Activated T-cell treated with anti-CD3 and anti-CD28 coated beads, Interleukin-2, amount 50 U/mL, for 1 hour (primary cell): Measurements from ENCODE around the gene TRIP6.
"Not testable (repeated sequence)": the region's sequence is repeated elsewhere in the genome, so short reads cannot be mapped to it uniquely, and the experiment has no call there.

ENCODE experiments used
- DNase-seq: peaks from one replicate; pipeline ENCODE4 v3.0.0-alpha.2; 2020

TRIP6 gene

DNA sequence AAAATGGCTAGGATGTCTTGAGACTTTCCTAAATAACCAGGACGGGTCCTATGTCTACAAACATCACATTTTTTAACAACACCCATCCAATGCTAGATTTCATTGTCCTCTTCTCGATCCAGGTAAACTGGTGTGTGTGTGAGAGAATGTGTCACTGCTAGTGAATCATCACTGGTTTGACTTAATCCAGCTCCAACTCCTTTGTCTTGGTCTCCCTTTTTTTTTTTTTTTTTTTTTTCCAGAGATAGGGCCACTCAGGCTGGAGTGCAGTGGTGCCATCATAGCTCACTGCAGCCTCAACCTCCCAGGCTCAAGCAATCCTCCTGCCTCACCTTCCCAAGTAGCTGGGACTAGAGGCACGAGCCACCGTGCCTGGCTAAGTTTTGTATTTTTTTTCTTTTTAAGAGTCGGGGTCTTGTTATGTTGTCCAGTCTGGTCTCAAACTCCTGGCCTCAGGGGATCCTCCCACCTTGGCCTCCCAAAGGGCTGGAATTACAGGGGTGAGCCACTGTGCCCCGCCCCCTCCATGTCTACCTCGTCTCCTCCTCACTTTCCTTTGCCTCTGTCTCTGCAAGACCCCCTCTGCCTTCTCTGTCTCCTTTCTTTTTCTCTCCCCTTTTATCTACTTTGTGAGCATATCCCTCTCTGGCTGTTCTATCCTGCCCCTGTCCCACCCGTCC, 24.5 kb downstream of the TRIP6 start:
- no peak for DNase-seq

DNA sequence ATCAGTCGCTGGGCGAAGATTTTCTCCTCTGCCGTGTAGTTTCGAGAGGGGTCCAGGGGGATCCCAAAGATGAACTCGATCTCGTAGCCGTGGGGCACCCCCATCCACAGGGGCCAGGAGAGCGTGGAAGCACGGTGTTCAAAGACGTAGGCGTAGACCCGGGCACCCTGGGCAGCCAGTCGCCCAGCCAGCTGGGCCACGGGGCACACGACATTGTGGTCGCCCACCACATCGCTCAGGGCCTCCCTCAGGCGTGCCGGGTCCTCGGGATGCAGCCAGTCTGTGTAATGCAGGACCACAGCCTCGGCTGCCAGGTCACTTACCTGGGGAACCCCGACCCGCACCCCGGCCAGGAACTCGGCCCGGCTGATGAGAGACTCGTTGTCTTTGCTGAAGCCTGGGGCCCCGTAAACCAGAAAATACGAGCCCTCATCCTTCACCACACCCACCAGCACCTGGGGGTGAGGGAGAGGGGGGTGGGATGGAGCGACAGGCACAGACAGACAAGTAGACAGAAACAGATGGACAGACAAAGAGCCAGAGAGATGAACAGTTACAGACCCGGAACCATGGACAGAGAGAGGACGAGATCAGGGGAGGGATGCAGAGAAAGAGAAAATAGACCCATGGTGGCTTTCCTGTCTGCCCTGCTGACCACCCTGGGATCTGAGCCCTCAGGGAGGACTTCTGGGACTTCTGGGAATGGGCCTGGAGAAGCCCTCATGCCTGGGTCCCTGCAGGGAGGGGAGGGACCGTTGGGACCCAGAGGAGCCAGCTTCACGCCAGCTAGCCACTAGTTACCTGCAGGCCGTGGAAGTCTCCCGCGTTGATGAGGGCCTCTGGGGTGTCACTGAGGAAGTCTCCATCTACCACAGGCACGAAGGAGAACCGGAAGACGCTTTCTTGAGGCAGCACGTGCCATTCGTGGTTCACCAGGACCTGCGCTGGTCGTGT, 25.5 kb downstream of the TRIP6 start:
- no peak for DNase-seq

DNA sequence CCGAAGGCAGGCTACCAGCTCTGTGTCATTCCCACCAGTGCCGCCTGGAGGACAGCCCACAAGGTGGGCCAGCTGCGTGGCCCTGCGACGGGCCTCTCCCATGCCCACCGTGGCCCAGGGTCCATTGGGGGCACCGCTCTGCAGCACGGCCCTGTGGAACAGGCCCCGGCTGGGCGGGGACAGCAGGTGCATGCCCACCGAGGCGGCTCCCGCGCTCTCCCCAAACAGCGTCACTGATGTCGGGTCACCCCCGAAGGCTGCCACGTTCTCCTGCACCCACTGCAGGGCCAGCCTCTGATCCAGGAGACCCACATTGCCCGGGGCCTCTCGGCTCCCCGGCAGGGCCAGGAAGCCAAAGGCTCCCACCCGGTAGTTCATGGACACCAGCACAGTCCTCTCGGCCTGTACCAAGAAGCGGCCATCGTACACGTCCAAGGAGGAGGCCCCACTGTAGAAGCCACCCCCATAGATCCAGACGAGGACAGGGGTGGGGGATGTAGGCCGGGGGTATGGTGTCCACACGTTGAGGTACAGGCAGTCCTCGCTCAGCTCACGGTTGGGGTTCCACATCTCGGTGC, 26.2 kb downstream of the TRIP6 start:
- no peak for DNase-seq

DNA sequence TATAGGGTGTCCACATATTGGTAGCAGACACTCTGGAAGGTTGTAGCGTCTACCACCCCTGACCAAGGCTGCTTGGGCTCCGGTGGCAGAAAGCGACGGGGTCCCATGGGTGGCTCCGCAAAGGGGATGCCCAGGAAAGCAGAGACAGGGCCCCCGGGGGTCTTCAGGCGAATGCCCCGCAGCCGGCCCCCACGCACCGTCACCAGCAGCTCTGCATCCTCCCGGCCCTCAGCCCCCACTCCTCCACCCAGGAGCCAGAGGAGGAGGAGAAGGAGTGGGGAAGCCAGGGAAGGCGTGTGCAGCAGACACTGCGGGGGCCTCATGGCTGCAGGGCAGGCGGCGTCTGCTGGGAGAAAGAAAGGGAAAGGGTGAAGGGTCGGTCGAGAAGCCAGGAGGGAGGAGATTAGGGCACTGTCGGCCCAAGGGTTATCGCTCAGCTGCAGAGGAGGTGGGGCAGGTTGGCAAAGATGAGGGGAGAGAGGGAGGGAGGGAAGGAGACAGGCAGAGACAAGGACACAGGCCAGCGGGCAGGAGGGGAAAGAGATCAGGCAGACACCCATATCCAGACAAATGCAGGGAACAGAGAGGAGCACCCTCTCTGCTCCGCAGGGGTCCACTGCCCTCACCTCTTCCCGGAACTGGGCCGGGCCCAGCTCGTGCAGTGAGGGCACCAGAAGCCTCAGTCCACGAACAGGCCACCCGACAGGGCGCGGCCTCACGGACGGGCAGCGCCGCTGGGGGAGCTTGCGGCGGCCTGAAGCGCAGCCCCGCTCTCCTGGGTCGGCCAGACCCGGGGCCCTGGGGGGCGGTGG, 26.9 kb downstream of the TRIP6 start:
- peak; percentile 20 for DNase-seq

DNA sequence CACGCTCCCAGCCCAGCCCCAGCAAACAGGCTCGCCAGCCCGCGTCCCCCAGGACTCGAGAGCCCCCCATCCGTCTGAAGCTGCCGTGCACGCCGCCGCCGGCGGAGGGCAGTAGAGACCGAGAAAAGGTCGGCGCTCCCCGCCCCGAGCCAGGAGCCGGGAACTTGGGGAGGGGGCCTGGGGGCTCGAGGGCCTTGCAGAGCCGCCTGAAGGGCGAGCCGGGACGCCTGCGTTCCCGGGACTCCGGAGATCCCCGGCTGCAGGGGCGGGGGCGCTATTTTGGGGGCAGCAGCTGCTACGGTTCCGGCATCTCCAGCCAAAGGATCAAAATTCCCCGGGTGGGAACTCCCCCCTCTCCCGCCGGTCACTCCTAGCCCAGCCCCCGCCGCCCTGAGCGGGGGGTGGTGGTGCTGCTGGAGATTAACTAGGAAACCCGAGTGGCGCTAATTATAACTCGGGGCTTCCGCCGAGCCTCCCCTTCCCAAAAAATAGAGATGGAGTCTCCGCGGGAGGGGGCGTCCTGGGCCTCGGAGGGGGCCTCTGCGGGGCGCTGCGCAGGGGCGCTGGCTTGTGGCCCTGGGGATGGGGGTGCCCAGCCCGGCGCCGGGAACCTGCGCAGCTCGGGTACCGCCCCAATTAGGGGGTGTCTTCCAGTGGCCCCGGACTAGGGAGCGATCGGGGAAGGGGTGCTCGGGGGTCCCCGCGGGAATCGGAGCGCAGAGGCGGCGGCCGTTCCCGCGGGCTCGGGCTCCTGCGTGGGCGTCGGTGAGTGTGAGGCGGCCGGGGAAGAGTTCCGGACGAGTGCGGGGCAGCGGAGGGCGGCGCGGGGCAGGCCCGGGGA, 27.9 kb downstream of the TRIP6 start:
- DNase-seq = peak; percentile 76

DNA sequence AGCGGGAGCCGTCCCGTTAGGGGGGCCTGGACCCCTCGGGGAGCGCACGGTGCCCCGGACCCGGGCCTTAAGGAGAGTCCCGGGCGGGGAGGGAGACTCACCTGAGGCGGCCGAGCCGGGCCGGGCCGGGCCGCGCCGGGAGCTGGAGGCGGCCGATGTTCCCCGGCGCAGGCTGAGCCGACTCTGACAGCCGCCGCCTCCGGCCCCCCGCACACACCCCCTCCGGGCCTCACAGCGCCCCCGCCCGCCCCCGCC, 28.4 kb downstream of the TRIP6 start, which contains the start of gene ACHE:
TSS of gene ACHE (minus strand) at position 188 of the 255 bp plus-strand sequence. CDS start 1,656 bp downstream, outside the sequence.
- peak; percentile 50 for DNase-seq

DNA sequence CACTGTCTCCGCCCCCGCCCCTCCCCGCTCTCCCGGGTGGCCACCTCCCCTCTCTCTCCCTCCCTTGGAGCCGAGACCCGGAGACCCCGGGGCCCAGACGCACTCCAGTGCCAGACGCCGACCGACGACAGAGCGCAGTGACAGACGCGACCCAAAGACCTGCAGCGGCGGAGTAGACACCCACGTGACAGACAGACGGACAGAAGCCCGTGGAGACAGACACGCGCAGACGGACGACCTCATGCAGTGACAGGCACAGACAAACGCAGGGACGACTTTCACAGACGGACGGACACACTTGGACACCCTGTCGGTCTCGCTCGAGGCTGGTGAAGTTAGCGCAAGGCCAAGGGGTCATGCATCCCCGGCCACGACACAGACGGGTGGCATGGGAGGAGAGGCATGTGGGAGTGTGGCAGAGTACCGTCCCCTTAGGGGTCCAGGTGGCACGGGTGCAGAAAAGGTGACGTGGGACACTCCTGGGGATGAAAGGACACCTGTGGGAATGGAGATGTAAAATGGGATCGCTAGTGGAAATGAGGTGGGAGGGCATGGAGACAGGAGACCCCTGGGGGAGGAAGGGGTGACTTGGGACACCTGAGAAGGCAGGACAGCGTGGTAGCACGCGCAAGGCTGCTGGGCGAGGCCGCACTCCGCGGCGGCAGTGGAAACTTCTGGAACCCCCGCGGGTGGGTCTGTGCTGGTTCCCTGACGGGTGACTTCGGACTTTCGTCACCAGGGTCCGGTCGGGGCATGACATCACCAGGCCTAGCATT, 29.0 kb downstream of the TRIP6 start:
- no peak for DNase-seq

DNA sequence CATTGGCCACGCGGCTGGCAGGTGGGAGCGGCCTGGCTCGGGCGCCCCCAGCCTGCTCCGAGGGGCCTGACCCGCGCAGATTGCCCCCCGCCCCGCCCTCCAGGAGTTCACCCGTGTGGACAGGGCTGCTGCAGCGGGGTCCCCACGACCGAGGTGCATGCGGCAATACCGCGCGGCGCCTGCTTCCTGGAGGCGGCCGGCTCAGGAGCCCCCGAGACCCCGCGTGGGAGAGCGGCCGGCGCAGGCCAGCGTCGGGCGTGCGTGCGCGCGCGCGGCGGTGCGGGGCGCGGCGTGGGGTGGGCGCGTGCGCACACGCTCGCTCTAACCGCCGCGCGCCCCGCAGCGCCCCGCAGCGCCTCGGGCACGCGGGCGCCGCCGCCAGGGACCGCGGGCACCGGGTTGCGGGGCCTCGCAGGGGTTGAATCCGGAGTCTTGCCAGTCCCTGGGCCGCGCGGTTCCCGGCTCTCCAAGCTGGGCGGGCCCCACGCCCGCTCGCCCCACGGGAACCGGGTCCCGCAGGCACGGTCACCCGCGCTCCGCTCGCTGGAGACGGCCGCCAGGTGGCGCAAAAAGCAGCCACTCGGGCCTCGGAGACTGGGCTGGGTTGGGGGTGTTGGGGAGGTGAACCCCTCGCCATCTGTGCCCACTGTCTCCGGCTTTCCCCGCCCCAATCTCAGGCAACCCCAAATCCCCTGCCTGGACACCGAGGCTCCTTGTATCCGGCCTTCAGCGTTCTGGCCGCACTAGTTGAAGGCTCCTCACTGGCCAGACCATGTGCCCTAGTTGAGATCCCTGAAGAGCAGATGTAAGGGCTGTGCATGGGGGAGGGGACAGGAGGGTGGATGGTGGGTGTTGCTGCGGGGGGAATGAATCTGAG, 29.8 kb downstream of the TRIP6 start:
- DNase-seq = peak; percentile 60

DNA sequence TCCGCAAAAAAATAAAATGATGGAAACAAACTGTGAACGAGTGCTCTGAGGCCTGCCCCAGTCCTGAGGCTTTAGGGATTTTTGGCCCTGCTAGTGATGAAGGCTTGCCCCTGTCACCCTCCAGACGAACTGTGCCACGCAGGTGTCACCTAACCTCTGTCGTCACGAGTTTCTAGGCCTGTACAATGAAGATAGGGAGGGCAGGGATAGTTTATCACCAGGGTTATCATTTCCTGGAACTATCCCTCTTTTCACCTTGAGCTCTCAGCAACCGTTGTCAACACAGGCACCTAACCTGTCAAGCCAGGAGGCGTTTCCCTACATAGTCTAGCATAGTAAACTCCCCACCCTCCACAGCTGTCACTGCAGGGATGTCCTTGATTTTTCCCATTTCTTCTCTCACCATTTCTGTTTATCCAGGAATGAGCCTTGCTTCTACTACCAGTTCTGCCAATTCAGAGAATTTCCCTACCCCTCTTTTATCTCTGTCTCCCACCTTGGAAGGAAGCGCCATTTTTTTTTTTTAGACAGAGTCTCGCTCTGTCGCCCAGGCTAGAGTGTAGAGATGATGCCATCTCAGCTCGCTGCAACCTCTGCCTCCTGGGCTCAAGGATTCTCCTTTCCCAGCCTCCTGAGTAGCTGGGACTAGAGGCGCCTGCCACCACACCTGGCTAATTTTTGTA, 30.7 kb downstream of the TRIP6 start:
- DNase-seq = no peak

DNA sequence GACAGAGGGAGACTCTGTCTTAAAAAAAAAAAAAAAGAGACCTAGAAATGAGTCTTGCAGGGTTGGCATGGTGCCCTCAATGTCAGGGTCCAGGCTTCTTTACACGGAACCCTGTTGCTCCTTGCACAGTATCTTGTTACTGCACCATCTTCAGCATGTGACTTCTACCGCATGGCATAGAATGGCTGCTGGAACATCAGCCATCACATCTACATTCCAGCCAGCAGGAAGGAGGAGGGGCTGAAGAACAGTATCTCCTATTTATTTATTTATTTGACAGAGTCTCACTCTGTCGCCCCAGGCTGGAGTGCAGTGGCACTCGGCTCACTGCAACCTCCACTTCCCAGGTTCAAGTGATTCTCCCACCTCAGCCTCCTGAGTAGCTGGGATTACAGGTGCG, 32.2 kb downstream of the TRIP6 start:
- DNase-seq = no peak

DNA sequence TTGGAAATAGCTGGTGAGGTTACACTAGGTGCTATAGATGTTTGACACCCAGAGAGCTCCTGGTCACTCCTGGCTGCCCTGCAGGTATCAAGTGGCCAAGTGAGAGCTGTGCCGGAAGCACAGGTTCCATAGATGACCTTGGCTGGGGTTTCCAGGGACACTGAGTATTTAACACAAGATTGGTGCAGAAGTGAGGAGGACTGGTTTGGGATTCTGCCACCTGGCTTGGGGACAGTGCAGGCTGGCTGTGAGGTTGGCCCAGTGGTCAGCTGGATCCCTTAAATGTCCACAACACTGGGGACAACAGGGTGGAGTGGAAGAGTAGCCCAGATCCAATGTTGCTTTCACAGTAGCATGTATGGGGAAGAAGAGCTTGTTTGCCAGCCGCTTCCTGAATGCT, 33.8 kb downstream of the TRIP6 start:
- no peak for DNase-seq

DNA sequence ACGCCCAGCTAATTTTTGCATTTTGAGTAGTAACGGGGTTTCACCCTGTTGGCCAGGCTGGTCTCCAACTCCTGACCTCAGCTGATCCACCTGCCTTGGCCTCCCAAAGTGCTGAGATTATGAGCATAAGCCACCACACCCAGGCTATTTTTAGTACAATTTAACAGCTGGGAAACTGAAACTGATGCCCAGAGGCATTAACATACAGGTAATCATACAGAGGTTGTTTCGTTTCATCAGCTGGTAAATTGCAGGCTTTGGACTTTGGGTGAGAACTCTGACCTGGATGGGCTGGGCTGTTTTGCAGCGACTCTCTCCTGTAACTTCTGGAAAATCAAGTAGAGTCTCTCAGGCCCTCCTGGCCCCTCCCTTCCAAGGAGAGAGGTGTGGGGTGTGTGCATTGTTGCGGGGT, 34.7 kb downstream of the TRIP6 start:
- DNase-seq = no peak

DNA sequence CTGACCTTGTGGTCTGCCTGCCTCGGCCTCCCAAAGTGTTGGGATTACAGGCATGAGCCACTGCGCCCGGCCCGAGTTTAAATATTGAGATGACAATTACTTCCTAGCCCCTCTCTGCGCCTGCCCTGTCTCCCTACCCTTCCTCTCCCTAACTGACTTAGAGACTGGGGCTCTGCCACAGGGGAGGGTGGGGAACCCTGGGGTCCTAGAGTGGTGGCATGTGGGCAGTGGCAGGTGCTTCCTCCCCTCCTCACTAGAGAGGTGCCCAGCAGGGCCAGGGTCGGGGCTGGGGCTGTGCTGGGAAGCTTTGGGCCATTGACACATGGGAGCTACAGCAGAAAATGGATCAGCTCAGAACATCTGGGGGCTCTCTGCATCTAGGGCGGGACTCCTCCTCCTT, 35.5 kb downstream of the TRIP6 start:
- DNase-seq = no peak

DNA sequence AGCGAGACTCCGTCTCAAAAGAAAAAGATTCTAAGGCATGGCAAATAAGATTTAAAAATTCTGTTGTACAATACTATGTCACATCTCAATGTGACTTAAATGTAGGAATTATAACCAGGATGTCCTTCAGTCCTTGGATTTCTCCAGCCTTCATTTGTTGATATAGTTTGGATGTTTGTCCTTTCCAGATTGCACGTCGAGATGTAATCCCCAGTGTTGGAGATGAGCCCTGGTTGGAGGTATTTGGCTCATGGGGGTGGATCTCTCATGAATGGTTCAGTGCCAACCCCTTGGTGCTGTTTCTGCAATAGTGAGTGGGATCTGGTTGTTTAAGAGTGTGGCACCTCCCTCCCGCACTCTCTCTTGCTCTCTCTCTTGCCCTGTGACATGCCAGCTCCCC, 41.3 kb downstream of the TRIP6 start:
- DNase-seq = no peak

DNA sequence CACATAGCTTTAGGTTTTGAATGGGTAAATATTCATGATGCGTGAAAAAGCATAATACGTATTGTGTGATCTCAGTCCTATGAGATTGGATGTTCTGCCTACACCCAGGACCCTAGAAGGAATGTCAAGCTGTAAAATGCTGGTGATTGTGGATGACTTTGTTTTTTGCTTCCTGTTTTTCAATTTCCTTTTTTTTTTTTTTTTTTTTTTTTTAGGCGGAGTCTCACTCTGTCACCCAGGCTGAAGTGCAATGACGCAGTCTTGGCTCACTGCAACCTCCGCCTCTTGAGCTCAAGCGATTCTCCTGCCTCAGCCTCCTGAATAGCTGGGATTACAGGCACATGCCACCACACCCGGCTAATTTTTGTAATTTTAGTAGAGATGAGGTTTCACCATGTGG, 43.3 kb downstream of the TRIP6 start:
- not testable (repeated sequence) for DNase-seq

DNA sequence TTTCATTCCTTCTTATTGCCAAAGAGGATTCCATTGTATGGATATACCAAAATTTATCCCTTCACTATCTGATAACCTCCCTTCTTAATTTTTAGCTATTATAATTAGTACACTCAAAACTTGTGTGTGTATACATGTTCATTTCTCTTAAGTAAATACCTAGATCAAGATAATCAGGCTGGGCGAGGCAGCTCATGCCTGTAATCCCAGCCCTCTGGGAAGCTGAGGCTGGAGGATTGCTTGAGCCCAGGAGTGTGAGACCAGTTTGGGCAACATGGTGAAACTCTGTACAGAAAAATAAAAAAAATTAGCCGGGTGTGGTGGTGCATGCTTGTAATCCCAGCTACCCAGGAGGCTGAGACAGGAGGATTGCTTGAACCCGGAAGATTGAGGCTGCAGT, 44.3 kb downstream of the TRIP6 start:
- DNase-seq = no peak

DNA sequence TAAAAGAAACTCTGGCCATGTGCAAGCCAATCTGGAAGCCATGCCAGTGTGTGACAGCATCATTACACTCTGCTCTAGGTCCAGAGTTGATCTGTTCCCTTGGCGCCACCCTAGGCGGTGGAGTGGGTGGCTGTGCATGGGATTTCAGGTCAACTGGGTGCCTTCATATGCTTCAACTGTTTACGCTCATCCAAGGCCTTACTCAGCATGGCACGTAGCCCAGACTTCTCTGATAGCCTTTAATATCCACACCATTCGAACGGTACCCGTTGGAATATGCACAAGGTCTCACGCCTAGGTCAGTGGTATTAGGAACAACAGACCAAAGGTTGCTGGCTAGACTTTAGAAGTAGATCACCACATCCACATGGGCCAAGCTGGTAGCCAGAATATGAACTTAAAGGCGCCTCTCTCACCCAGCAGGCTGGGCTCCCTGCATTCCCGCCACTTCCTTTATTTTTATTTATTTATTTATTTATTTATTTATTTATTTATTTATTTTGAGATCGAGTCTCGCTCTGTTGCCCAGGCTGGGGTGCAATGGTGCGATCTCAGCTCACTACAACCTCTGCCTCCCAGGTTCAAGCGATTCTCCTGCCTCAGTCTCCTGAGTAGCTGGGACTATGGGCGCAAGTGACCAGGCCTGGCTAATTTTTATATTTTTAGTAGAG, 47.2 kb downstream of the TRIP6 start:
- DNase-seq = no peak

DNA sequence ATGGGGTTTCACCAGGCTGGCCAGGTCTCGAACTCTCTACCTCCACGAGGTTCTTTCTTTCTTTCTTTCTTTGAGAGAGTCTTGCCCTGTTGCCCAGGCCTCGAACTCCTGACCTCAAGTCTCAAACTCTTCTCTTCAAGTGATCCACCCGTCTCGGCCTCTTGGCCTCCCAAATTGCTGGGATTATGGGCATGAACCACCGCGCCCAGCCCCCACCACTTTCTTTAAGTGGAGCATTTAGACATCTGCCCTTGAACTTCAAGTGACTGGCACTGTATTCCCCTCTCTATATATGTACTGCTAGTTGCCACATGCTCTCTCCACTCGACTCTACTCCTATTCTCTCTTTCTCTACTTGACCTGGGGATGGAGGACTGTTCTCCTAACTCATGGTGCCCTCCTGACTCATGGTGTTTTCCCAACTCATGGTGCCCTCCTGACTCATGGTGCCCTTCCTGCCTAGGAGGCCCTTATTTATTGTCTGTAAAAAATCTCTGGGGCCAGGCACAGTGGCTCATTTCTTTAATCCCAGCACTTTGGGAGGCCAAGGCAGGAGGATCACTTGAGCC, 47.8 kb downstream of the TRIP6 start:
- DNase-seq = no peak

DNA sequence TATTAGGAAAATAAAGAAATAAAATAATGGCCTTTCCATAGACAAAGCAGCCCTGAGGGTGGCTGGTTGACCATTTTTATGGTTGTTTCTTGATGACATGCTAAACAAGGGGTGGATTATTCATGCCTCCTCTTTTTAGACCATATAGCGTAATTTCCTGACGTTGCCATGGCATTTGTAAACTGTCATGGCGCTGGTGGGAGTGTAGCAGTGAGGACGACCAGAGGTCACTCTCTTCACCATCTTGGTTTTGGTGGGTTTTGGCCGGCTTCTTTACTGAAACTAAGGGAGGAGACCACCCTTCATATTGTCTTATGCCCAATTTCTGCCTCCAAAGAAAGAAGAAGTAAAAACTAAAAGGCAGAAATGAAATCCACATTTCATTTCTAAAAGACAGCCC, 52.1 kb downstream of the TRIP6 start:
- DNase-seq = not testable (repeated sequence)
